ENCODE results near the gene SART3. TPM values are rescaled to one million over a fixed set of nuclear protein-coding genes. Genes with fewer than 3 reads are reported as not detected.
A peak's percentile ranks its signal among the peaks of the same experiment; 100 is the strongest.

The SART3 gene, protein sequence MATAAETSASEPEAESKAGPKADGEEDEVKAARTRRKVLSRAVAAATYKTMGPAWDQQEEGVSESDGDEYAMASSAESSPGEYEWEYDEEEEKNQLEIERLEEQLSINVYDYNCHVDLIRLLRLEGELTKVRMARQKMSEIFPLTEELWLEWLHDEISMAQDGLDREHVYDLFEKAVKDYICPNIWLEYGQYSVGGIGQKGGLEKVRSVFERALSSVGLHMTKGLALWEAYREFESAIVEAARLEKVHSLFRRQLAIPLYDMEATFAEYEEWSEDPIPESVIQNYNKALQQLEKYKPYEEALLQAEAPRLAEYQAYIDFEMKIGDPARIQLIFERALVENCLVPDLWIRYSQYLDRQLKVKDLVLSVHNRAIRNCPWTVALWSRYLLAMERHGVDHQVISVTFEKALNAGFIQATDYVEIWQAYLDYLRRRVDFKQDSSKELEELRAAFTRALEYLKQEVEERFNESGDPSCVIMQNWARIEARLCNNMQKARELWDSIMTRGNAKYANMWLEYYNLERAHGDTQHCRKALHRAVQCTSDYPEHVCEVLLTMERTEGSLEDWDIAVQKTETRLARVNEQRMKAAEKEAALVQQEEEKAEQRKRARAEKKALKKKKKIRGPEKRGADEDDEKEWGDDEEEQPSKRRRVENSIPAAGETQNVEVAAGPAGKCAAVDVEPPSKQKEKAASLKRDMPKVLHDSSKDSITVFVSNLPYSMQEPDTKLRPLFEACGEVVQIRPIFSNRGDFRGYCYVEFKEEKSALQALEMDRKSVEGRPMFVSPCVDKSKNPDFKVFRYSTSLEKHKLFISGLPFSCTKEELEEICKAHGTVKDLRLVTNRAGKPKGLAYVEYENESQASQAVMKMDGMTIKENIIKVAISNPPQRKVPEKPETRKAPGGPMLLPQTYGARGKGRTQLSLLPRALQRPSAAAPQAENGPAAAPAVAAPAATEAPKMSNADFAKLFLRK
- total RNA-seq, result 10 to 100 TPM; 36.6 to 37.1 TPM
- polyA plus RNA-seq, result 10 to 100 TPM in 1 of 2 donors, 1 to 10 TPM in 1; 5.9 to 10.5 TPM

DNA sequence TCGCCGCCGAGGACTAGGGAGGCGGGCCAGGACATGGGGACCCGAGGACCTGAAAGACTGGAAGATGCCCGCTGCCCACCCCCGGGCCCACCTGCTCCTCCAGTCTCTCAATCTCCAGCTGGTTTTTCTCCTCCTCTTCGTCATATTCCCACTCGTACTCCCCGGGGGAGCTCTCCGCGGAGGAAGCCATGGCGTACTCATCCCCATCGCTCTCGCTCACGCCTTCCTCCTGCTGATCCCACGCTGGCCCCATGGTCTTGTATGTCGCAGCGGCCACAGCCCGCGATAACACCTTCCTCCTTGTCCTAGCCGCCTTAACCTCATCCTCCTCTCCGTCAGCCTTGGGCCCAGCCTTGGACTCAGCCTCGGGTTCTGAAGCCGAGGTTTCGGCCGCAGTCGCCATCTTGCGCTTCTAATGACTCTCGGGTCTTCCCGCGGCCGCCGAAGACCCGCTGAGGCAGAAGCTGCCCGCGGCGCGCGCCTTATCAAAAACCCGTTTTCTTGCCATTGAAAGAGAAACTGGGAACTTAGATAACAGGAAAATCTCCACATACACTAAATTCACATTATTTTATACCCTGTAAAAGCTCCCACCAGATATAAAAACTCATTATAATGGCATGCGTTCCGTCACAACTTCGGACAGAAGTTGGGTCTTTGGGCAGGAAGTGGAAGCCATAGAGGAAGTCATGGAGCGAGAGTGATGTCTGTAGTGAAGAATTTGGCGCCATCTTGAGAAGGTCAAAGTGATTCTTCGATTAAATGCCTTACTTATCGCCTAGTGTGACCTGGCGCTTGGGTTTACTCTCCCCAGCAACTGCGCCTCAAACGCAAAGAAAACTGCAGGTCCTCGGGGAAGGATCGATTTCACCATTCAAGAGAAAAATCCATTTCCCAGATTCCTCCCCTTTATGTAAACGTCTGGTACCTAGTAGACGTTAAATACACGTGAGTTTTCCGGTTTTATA, at the start of gene SART3:
SART3 (minus strand) TSS at position 422 of the 968 bp plus-strand sequence; CDS start at position 403, 19 bp downstream.
- H3K27ac ChIP-seq (ENCODE audit: low read depth in 1 of 2, low read length in 2 of 2), result peak within 1 kb of the TSS; percentile 85 to 94
- no peaks in the 10 kb centered on the region for H3K27me3 ChIP-seq (ENCODE audit: control insufficient read depth in 4 of 4, insufficient read depth in 4 of 4, low read length in 3 of 4)
- peaks cover 6 to 53% (median 47%) of the 10 kb centered on the region in 4 donors for H3K4me1 ChIP-seq (ENCODE audit: control insufficient read depth in 4 of 4, insufficient read depth in 4 of 4, low read length in 3 of 4)
- peak within 1 kb of the TSS; percentile 77 to 98 for H3K9ac ChIP-seq (ENCODE audit: low read depth in 1 of 2, low read length in 2 of 2)
- TF ChIP-seq, protein P1, sequence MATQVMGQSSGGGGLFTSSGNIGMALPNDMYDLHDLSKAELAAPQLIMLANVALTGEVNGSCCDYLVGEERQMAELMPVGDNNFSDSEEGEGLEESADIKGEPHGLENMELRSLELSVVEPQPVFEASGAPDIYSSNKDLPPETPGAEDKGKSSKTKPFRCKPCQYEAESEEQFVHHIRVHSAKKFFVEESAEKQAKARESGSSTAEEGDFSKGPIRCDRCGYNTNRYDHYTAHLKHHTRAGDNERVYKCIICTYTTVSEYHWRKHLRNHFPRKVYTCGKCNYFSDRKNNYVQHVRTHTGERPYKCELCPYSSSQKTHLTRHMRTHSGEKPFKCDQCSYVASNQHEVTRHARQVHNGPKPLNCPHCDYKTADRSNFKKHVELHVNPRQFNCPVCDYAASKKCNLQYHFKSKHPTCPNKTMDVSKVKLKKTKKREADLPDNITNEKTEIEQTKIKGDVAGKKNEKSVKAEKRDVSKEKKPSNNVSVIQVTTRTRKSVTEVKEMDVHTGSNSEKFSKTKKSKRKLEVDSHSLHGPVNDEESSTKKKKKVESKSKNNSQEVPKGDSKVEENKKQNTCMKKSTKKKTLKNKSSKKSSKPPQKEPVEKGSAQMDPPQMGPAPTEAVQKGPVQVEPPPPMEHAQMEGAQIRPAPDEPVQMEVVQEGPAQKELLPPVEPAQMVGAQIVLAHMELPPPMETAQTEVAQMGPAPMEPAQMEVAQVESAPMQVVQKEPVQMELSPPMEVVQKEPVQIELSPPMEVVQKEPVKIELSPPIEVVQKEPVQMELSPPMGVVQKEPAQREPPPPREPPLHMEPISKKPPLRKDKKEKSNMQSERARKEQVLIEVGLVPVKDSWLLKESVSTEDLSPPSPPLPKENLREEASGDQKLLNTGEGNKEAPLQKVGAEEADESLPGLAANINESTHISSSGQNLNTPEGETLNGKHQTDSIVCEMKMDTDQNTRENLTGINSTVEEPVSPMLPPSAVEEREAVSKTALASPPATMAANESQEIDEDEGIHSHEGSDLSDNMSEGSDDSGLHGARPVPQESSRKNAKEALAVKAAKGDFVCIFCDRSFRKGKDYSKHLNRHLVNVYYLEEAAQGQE (IDR thresholded peaks at IDR 0.05), result peak; percentile 56
- peak; percentile 52 to 83 for TF ChIP-seq JUND (IDR thresholded peaks at IDR 0.05)
- no peak for TF ChIP-seq HNF4G (IDR thresholded peaks at IDR 0.05)
- TF ChIP-seq HNF4A (conservative IDR thresholded peaks at IDR 0.05), result peak in 1 of 2 donors; percentile 41
- peak in 1 of 2 donors; percentile 58 for TF ChIP-seq RXRA (IDR thresholded peaks at IDR 0.05)
- TF ChIP-seq EGR1 (IDR thresholded peaks at IDR 0.05; ENCODE audit: low read depth in 2 of 2), result peak; percentile 22 to 24
- peak; percentile 56 for TF ChIP-seq SP1 (IDR thresholded peaks at IDR 0.05)
- TF ChIP-seq, protein P2, sequence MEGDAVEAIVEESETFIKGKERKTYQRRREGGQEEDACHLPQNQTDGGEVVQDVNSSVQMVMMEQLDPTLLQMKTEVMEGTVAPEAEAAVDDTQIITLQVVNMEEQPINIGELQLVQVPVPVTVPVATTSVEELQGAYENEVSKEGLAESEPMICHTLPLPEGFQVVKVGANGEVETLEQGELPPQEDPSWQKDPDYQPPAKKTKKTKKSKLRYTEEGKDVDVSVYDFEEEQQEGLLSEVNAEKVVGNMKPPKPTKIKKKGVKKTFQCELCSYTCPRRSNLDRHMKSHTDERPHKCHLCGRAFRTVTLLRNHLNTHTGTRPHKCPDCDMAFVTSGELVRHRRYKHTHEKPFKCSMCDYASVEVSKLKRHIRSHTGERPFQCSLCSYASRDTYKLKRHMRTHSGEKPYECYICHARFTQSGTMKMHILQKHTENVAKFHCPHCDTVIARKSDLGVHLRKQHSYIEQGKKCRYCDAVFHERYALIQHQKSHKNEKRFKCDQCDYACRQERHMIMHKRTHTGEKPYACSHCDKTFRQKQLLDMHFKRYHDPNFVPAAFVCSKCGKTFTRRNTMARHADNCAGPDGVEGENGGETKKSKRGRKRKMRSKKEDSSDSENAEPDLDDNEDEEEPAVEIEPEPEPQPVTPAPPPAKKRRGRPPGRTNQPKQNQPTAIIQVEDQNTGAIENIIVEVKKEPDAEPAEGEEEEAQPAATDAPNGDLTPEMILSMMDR (IDR thresholded peaks at IDR 0.05; ENCODE audit: low read depth, low read length, missing input control), result no peak
- no peak for TF ChIP-seq RAD21 (IDR thresholded peaks at IDR 0.05)
- TF ChIP-seq, protein P3, sequence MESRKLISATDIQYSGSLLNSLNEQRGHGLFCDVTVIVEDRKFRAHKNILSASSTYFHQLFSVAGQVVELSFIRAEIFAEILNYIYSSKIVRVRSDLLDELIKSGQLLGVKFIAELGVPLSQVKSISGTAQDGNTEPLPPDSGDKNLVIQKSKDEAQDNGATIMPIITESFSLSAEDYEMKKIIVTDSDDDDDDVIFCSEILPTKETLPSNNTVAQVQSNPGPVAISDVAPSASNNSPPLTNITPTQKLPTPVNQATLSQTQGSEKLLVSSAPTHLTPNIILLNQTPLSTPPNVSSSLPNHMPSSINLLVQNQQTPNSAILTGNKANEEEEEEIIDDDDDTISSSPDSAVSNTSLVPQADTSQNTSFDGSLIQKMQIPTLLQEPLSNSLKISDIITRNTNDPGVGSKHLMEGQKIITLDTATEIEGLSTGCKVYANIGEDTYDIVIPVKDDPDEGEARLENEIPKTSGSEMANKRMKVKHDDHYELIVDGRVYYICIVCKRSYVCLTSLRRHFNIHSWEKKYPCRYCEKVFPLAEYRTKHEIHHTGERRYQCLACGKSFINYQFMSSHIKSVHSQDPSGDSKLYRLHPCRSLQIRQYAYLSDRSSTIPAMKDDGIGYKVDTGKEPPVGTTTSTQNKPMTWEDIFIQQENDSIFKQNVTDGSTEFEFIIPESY (IDR thresholded peaks at IDR 0.05), result peak; percentile 64
- no peak for TF ChIP-seq FOXA1 (IDR thresholded peaks at IDR 0.05)
- peak; percentile 79 to 93 for TF ChIP-seq GABPA (IDR thresholded peaks at IDR 0.05 in 1 of 2, conservative IDR thresholded peaks at IDR 0.05 in 1 of 2)
- peak; percentile 15 for TF ChIP-seq TAF1 (conservative IDR thresholded peaks at IDR 0.05)
- no peak for TF ChIP-seq FOXA2 (IDR thresholded peaks at IDR 0.05)
- TF ChIP-seq, protein P4, sequence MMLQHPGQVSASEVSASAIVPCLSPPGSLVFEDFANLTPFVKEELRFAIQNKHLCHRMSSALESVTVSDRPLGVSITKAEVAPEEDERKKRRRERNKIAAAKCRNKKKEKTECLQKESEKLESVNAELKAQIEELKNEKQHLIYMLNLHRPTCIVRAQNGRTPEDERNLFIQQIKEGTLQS (IDR thresholded peaks at IDR 0.05), result no peak
- TF ChIP-seq NR2F2 (IDR thresholded peaks at IDR 0.05), result peak; percentile 46
- TF ChIP-seq YY1 (IDR thresholded peaks at IDR 0.05), result peak; percentile 100
- TF ChIP-seq, protein P5, sequence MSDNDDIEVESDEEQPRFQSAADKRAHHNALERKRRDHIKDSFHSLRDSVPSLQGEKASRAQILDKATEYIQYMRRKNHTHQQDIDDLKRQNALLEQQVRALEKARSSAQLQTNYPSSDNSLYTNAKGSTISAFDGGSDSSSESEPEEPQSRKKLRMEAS (IDR thresholded peaks at IDR 0.05), result peak; percentile 68
- H3K36me3 ChIP-seq (ENCODE audit: control insufficient read depth in 4 of 4, insufficient read depth in 3 of 4, low read depth in 1 of 4, low read length in 3 of 4), result peaks cover 0 to 7% (median 4%) of the 10 kb centered on the region in 4 donors
- under 1% methylated on average over 57 of the region's 57 CpGs for WGBS
- no peaks in the 10 kb centered on the region for H3K9me3 ChIP-seq (ENCODE audit: control insufficient read depth in 4 of 4, low read length in 3 of 4)
- peak within 1 kb of the TSS; percentile 71 to 97 (median 95) for H3K4me3 ChIP-seq (ENCODE audit: low read depth in 1 of 3, low read length in 3 of 3)
- peak; percentile 81 for DNase-seq (ENCODE audit: low spot score)

Measured in liver (tissue), 9 donors.